ENCODE measurements around the gene DUXA. TPM values are rescaled to one million over a fixed set of nuclear protein-coding genes. Genes with fewer than 3 reads are reported as not detected.

Gene DUXA
- polyA plus RNA-seq, 2 of the 4 experiments (the other 2 are of a cell fraction): not detected

DNA sequence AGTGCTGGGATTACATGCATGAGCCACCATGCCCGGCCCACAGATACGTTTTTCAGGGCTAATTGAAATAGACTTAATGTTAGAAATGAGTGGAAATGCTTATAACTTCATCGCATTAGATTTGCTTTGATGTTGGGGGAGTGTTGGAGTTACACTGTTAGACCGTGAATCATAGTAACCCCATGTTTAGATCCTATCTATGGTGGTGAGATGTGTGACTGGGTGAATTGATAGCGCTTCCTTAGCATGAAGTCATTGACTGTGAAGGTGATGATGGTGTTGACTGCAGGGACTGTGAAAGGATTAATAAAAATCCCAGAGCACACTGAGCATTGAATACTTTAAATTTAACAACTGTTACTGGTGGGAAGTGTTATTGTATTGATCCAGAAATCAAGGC lies 25.7 kb upstream of the DUXA start (continued):
- TF ChIP-seq ATOH8 (CRISPR knock-in tag; IDR thresholded peaks at IDR 0.05; ENCODE audit: low read depth): no peak
- TF ChIP-seq NFE2L2 (conservative IDR thresholded peaks at IDR 0.05; ENCODE audit: low read length): no peak
- TF ChIP-seq ELK1 (IDR thresholded peaks at IDR 0.05; ENCODE audit: low read depth, low read length): no peak
- TF ChIP-seq CHD4 (IDR thresholded peaks at IDR 0.05; ENCODE audit: borderline replicate concordance): no peak
- TF ChIP-seq, protein P1, sequence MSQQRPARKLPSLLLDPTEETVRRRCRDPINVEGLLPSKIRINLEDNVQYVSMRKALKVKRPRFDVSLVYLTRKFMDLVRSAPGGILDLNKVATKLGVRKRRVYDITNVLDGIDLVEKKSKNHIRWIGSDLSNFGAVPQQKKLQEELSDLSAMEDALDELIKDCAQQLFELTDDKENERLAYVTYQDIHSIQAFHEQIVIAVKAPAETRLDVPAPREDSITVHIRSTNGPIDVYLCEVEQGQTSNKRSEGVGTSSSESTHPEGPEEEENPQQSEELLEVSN (IDR thresholded peaks at IDR 0.05; ENCODE audit: borderline replicate concordance, low read depth): no peak

GRCh38 chr19:57192077-57192420 lies 24.8 kb upstream of the DUXA start:
- peak; percentile 26 to 40 for DNase-seq (ENCODE audit: low read depth in 1 of 2, low spot score in 1 of 2)
- H3K27ac ChIP-seq: peak overlapping the region; percentile 77 to 90
- CTCF ChIA-PET: interaction anchor here (0.8 to 1.6 kb wide), 3 partner anchors 10 to 49 kb away, joined by 3 to 4 read pairs (median 4); no protein-coding TSS in a partner anchor
- no peaks in the 10 kb centered on the region for H3K4me1 ChIP-seq
- 57% methylated on average over 9 of the region's 9 CpGs for WGBS (ENCODE audit: missing lambda C conversion rate)
- peak overlapping the region; percentile 83 for H3K4me3 ChIP-seq
- ATAC-seq: peak in 1 of 2 experiments; percentile 34; a peak in 3 of 6 replicates
- no peak for FAIRE-seq
- H3K9me3 ChIP-seq: peaks cover 76% of the 10 kb centered on the region
- POLR2A ChIA-PET: interaction anchor here (1.7 kb wide), 1 partner anchor 48 kb away, joined by 7 read pairs; the partner anchor contains the start of gene ZNF805
- no peak for TF ChIP-seq JUNB (IDR thresholded peaks at IDR 0.05)
- no peak for TF ChIP-seq GATA3 (IDR thresholded peaks at IDR 0.05; ENCODE audit: borderline replicate concordance)
- no peak for TF ChIP-seq PHF8 (IDR thresholded peaks at IDR 0.05; ENCODE audit: borderline replicate concordance, low read depth)
- no peak for TF ChIP-seq MAFK (IDR thresholded peaks at IDR 0.05; ENCODE audit: partially characterized antibody)
- no peak for TF ChIP-seq HOXB13 (CRISPR knock-in tag; IDR thresholded peaks at IDR 0.05; ENCODE audit: low read depth)
- TF ChIP-seq POLR2A (IDR thresholded peaks at IDR 0.05; ENCODE audit: low read length): no peak
- no peak for TF ChIP-seq EHMT2 (IDR thresholded peaks at IDR 0.05; ENCODE audit: low read depth)
- no peak for TF ChIP-seq CHD4 (IDR thresholded peaks at IDR 0.05; ENCODE audit: borderline replicate concordance)
- TF ChIP-seq HMGXB4 (CRISPR knock-in tag; IDR thresholded peaks at IDR 0.05; ENCODE audit: borderline replicate concordance): no peak
- no peak for TF ChIP-seq NR3C1 (IDR thresholded peaks at IDR 0.05)
- TF ChIP-seq ESRRA (IDR thresholded peaks at IDR 0.05; ENCODE audit: borderline replicate concordance, low read length): no peak
- no peak for TF ChIP-seq ZNF302 (CRISPR knock-in tag; IDR thresholded peaks at IDR 0.05)
- TF ChIP-seq CEBPB (IDR thresholded peaks at IDR 0.05): no peak
- TF ChIP-seq MAX (IDR thresholded peaks at IDR 0.05): no peak
- no peak for TF ChIP-seq SREBF2 (IDR thresholded peaks at IDR 0.05)
- TF ChIP-seq, protein P1 (IDR thresholded peaks at IDR 0.05; ENCODE audit: borderline replicate concordance, low read depth): no peak
- H3K4me2 ChIP-seq: peak overlapping the region; percentile 74

Data from A549 (cell line).